GM12891 (cell line): Measurements from ENCODE around the gene NANS.
"Not testable (repeated sequence)": the region's sequence is repeated elsewhere in the genome, so short reads cannot be mapped to it uniquely, and the experiment has no call there.

Source experiments
- DNase-seq: peaks from one replicate; pipeline ENCODE4 v3.0.0; 2011; ENCODE audit warnings: low spot score; ENCODE audit not compliant: insufficient read length
- FAIRE-seq: peaks from 2 replicates; lab custom pipeline; 2011; peaks lifted over from hg19 to GRCh38; lab: Jason Lieb, UNC
- PAX5 ChIP-seq: IDR thresholded peaks from 2 replicates; pipeline ENCODE4 v1.6.1; 2011; ENCODE audit warnings: low read length, moderate library complexity, mild to moderate bottlenecking; ENCODE audit not compliant: insufficient read depth, severe bottlenecking
- POLR2A ChIP-seq: IDR thresholded peaks from 2 replicates; pipeline ENCODE4 v1.6.1; 2011; ENCODE audit warnings: low read depth, low read length, control low read depth
- POLR2AphosphoS5 ChIP-seq: IDR thresholded peaks from 2 replicates; pipeline ENCODE4 v1.6.1; 2011; ENCODE audit warnings: low read depth, low read length, control low read depth
- POU2F2 ChIP-seq: IDR thresholded peaks from 2 replicates; pipeline ENCODE4 v1.6.1; 2011; ENCODE audit warnings: low read depth, mild to moderate bottlenecking, control low read depth, low read length, moderate library complexity
- SPI1 ChIP-seq: IDR thresholded peaks from 2 replicates; pipeline ENCODE4 v1.6.1; 2011; ENCODE audit warnings: low read depth, low read length, control low read depth
- TAF1 ChIP-seq: IDR thresholded peaks from 2 replicates; pipeline ENCODE4 v1.6.1; 2011; ENCODE audit warnings: low read depth, low read length, control low read depth

NANS gene

DNA sequence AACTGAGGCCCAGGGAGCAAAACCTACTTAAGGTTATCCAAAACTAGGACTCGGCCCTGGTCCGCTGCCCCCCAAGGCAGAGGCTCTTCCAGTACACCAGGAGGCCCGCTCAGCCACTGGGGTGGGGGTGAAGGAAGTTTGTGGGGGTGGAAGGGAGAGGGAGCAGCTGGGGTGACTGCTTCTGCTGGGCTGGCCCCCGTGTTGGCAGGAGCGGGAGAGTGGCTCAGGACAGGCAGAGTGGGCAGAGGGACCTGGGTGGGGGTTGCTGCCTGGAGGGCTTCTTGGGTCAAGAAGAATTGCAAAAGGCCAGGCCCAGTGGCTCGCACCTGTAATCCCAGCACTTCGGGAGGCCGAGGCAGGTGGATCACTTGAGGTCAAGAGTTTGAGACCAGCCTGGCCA lies 70.7 kb downstream of the NANS start:
- TF ChIP-seq SPI1 (no peak), POLR2A (no peak), TAF1 (no peak), POU2F2 (no peak), POLR2AphosphoS5 (no peak), PAX5 (no peak)
- DNase-seq, result no peak
- no peak for FAIRE-seq

DNA sequence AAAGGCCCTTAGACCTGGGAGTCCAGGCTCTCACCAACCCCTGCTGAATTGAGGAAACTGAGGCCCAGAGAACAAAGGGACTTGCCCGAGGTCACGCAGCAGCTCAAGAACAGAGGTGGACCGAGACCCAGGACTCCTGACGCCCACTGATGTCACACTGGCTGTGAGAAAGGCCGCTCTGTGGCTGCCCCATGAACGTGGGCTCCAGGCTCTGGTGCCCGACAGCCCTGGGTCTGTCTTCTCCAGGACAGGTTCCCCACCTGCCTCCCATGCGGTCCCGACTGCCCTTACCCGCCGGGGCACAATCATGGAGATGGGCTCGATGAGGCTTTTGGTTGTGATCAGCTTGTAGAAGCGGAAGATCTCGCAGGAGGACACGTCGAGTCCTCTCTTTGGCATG lies 71.8 kb downstream of the NANS start:
- FAIRE-seq, result no peak
- TF ChIP-seq SPI1, result no peak
- TF ChIP-seq TAF1, result no peak
- no peak for TF ChIP-seq POLR2A
- no peak for TF ChIP-seq POU2F2
- TF ChIP-seq POLR2AphosphoS5, result no peak
- TF ChIP-seq PAX5, result no peak
- no peak for DNase-seq

DNA sequence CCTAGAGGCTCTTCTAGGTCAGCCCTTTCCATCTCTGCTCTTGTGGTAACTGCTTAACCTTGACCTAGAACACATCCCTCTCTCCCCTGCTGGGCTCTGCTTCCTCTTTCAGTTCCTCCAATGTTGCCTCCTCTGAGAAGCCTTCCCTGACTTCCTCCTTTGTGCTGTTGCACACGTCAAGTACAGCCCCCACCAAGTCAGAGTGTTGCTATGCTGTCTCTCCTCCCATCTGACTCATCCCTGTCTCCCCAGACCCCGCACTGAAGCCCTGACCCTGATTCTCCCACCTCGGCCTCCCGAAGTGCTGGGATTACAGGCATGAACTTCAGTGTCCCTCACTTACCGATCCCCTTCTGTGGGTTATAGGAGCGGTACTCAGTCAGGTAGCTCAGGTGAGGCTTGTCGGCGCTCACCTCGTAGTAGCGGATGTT lies 72.9 kb downstream of the NANS start:
- FAIRE-seq (peak; percentile 90), DNase-seq (peak; percentile 59)
- TF ChIP-seq SPI1 (peak; percentile 92), POU2F2 (no peak), POLR2AphosphoS5 (no peak), POLR2A (no peak), PAX5 (no peak)

DNA sequence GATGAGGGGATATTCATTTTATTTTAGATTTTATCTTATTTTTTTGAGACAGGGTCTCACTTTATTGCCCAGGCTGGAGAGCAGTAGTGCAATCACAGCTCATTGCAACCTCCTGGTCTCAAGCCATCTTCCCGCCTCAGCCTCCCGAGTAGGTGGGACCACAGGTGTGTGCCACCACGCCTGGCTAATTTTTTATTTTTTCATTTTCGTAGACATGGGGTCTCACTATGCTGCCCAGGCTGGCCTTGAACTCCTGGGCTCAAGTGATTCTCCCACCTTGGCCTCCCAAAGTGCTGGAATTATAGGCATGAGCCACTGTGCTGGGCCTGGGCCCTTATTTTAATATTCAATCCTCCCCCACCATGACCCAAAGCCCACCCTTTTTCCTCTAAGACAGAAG lies 73.5 kb downstream of the NANS start:
- FAIRE-seq, DNase-seq: not testable (repeated sequence)

DNA sequence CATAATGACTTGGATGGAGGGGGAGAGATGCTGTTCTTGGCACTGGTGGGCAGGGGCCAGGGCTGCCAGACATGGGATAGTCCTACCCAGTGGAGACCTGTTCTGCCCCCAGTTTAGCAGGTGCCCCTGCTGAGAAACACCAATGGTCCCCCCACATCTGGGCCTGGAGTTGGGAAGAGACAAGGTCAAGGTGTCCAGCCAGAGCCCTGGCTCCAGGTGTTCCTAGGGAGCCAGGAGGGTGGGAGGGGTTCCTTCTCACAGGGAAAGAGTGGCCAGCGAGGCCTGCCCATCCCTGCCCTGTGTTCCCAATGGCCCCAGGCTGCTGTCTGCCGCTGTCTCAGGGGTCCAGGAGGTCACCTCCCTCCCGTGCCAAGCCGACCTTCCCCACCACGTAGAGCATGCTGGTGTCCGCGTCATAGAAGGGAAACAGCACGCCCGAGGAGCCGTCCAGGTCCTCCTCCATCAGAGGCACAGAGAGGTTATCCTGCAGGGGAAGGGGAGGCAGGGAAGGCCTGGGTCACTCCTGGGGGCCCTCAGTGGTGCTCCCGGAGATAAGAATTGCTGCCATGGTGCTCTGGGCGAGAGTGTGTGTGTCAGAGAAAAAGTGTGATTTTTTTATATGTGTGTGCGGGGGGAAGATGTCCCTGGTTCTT lies 74.2 kb downstream of the NANS start:
- FAIRE-seq (no peak), DNase-seq (no peak)
- TF ChIP-seq TAF1 (no peak), POU2F2 (no peak), POLR2A (no peak), POLR2AphosphoS5 (no peak), SPI1 (no peak)

DNA sequence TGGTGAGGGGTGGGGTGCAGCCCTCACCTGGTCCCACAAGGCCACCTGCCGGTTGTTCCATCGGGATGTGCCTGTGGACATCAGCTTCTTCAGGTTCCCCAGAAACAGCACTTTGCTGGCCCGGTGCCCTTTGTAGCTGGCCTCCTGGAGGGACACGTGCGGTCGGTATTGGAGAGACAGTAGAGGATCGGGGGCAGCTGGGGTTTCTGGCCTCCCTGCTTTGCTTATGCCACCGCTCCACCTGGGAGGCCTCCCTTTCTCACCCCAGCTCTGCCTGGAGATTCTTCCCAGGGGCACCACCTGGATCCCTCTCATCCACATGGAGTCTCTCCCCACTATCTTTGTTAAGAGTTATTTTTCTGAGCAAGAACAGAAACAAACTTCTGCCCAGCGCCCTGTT lies 75.6 kb downstream of the NANS start:
- DNase-seq (no peak), FAIRE-seq (no peak)
- TF ChIP-seq POU2F2 (no peak), PAX5 (no peak), POLR2AphosphoS5 (no peak), SPI1 (no peak), TAF1 (no peak), POLR2A (no peak)
